ENCODE data around the gene HEPN1.

The HEPN1 gene

GRCh38 chr11:124902616-124903015, 16.4 kb upstream of the HEPN1 start:
- DNase-seq: no peak

GRCh38 chr11:124915541-124916369, 3.3 kb upstream of the HEPN1 start:
- peak; percentile 24 for DNase-seq

- DNase-seq: no peak
Measured at GRCh38 chr11:124916370-124916710, 2.7 kb upstream of the HEPN1 start.

- DNase-seq: no peak
Measured at GRCh38 chr11:124917115-124917637, 1.9 kb upstream of the HEPN1 start.

- DNase-seq: no peak
Measured at GRCh38 chr11:124919898-124920297, 848 bp downstream of the HEPN1 start.

- DNase-seq: no peak
Measured at GRCh38 chr11:124920356-124920755, 1.3 kb downstream of the HEPN1 start.

- DNase-seq: peak; percentile 91
Measured at GRCh38 chr11:124920870-124921609, 2.0 kb downstream of the HEPN1 start.

- no peak for DNase-seq
Measured at GRCh38 chr11:124922831-124923230, 3.8 kb downstream of the HEPN1 start.

- DNase-seq: peak; percentile 45
Measured at GRCh38 chr11:124923296-124923695, 4.2 kb downstream of the HEPN1 start.

GRCh38 chr11:124928942-124929665, 10.1 kb downstream of the HEPN1 start:
- no peak for DNase-seq

GRCh38 chr11:124930799-124931198, 11.7 kb downstream of the HEPN1 start:
- no peak for DNase-seq

- no peak for DNase-seq
Measured at GRCh38 chr11:124934862-124935547, 16.0 kb downstream of the HEPN1 start.

- no peak for DNase-seq
Measured at GRCh38 chr11:124935548-124936514, 16.8 kb downstream of the HEPN1 start, which contains the start of gene HEPACAM. HEPACAM (minus strand) TSS chr11:124936047; CDS start chr11:124936006, 41 bp downstream.

- no peak for DNase-seq
Measured at GRCh38 chr11:124937336-124937935, 18.4 kb downstream of the HEPN1 start.

GRCh38 chr11:124938206-124938765, 19.2 kb downstream of the HEPN1 start:
- no peak for DNase-seq

- DNase-seq: no peak
Measured at GRCh38 chr11:124938970-124939369, 19.9 kb downstream of the HEPN1 start.

GRCh38 chr11:124941703-124942102, 22.7 kb downstream of the HEPN1 start:
- DNase-seq: no peak

GRCh38 chr11:124942466-124943253, 23.6 kb downstream of the HEPN1 start:
- DNase-seq: no peak

- no peak for DNase-seq
Measured at GRCh38 chr11:124943254-124943616, 24.2 kb downstream of the HEPN1 start.

GRCh38 chr11:124943741-124944140, 24.7 kb downstream of the HEPN1 start:
- no peak for DNase-seq

Measured in CD4-positive, alpha-beta T cell treated with Interleukin-6 for 4 hours (primary cell).